ENCODE measurements around the gene RAB6B. TPM values are rescaled to one million over a fixed set of nuclear protein-coding genes. Genes with fewer than 3 reads are reported as not detected.

The RAB6B gene
- total and polyA plus RNA-seq, 2 experiments from 2014 or later: 1.2 to 3.9 TPM

GRCh38 chr3:133834621-133835417 lies 60.9 kb downstream of the RAB6B start:
- no peak overlapping the region for H3K27ac Mint-ChIP-seq

DNA sequence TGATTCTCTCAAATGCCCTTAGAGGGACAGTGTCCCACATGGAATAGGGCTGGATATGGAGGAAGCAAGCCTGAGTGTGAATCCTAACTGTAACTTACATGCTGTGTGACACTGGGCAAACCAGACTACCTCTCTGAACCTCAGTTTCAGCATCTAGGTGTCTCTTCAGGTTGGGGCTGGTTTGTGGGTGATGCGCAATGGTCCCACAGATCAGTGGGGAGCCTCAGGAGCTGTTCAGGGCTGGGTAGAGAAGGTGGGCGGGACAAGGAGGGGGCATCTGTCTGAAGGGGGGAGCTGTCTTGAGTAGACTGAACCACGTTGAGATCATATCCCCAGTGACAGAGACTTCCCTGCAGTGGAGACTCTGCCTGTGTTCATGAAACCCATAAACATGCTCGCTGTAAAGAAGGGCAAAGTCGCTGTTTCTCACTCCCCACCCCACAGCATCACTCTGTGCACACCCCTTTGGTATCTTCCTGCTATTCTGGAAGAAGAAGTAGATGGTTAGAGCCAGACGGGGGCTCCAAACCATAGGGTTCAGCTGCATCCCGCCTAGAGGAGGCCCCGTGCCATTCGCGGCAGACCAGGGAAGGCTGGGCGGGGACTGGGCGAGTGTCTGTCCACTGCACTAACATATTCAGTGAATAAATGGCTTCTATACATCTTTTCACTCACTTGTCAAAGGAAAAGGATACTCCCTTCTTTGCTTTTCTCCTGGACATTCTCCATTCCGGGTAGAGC lies 61.6 kb downstream of the RAB6B start:
- no peaks in the 10 kb centered on the region for H3K9me2 ChIP-seq (ENCODE audit: insufficient read depth)
- H3K79me2 ChIP-seq (replicated peaks; ENCODE audit: insufficient read depth): no peaks in the 10 kb centered on the region
- no peak overlapping the region for H3K4me2 ChIP-seq
- no peaks in the 10 kb centered on the region for H3K27me3 ChIP-seq (ENCODE audit: insufficient read depth)
- Mint-ChIP-seq H3K4me1 (peaks cover 3% of the 10 kb centered on the region; the same call in 1 of the 3 replicates), H3K27ac (no peak overlapping the region), H3K4me3 (no peak overlapping the region), H3K27me3 (ENCODE audit: insufficient read depth, low read depth, poor library complexity) (peaks cover 6% of the 10 kb centered on the region), H3K9me3 (no peaks in the 10 kb centered on the region), H3K36me3 (ENCODE audit: low read depth) (no peaks in the 10 kb centered on the region; the same call in 2 of the 3 replicates)
- TF ChIP-seq NANOG (IDR thresholded peaks at IDR 0.05; ENCODE audit: borderline replicate concordance): no peak
- TF ChIP-seq STAT1 (IDR thresholded peaks at IDR 0.05; ENCODE audit: unreplicated experiment): no peak
- no peak for TF ChIP-seq ZNF331 (CRISPR knock-in tag; IDR thresholded peaks at IDR 0.05; ENCODE audit: low read depth)
- TF ChIP-seq POLR2AphosphoS5 (IDR thresholded peaks at IDR 0.05; ENCODE audit: low read depth): no peak
- TF ChIP-seq JUNB (IDR thresholded peaks at IDR 0.05; ENCODE audit: unreplicated experiment): no peak
- TF ChIP-seq REST (IDR thresholded peaks at IDR 0.05; ENCODE audit: unreplicated experiment): no peak
- TF ChIP-seq, protein P1, sequence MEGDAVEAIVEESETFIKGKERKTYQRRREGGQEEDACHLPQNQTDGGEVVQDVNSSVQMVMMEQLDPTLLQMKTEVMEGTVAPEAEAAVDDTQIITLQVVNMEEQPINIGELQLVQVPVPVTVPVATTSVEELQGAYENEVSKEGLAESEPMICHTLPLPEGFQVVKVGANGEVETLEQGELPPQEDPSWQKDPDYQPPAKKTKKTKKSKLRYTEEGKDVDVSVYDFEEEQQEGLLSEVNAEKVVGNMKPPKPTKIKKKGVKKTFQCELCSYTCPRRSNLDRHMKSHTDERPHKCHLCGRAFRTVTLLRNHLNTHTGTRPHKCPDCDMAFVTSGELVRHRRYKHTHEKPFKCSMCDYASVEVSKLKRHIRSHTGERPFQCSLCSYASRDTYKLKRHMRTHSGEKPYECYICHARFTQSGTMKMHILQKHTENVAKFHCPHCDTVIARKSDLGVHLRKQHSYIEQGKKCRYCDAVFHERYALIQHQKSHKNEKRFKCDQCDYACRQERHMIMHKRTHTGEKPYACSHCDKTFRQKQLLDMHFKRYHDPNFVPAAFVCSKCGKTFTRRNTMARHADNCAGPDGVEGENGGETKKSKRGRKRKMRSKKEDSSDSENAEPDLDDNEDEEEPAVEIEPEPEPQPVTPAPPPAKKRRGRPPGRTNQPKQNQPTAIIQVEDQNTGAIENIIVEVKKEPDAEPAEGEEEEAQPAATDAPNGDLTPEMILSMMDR (conservative IDR thresholded peaks at IDR 0.05; ENCODE audit: low read depth in 2 of 2): peak in 1 of 2 experiments; percentile 32; a peak in 2 of 4 replicates
- H4K20me1 ChIP-seq (replicated peaks; ENCODE audit: insufficient read depth): no peaks in the 10 kb centered on the region
- ATAC-seq (peak; percentile 22; the same call in 1 of the 3 replicates), DNase-seq (ENCODE audit: low spot score) (no peak)
- H3F3A ChIP-seq (replicated peaks; ENCODE audit: low read depth): no peaks in the 10 kb centered on the region
- no peak overlapping the region for H2AFZ ChIP-seq
- no peak overlapping the region for H3K27ac ChIP-seq (ENCODE audit: low read depth)
- H3K36me3 ChIP-seq (ENCODE audit: insufficient read depth): no peaks in the 10 kb centered on the region
- no peak overlapping the region for H3K4me3 ChIP-seq
- no peaks in the 10 kb centered on the region for H3K4me1 ChIP-seq (ENCODE audit: insufficient read depth)

More at GRCh38 chr3:133834621-133835417, 60.9 kb downstream of the RAB6B start:
- no peaks in the 10 kb centered on the region for H3K9me3 Mint-ChIP-seq
- H3K4me3 Mint-ChIP-seq: no peak overlapping the region
- H3K4me1 ChIP-seq (ENCODE audit: insufficient read depth): no peaks in the 10 kb centered on the region
- H3F3A ChIP-seq (replicated peaks; ENCODE audit: low read depth): no peaks in the 10 kb centered on the region
- no peaks in the 10 kb centered on the region for H4K20me1 ChIP-seq (replicated peaks; ENCODE audit: insufficient read depth)
- peaks cover 8% of the 10 kb centered on the region for H3K27me3 Mint-ChIP-seq (ENCODE audit: insufficient read depth, low read depth, poor library complexity)
- no peak overlapping the region for H3K27ac ChIP-seq (ENCODE audit: low read depth)
- no peak for TF ChIP-seq EZH2 (IDR thresholded peaks at IDR 0.05; ENCODE audit: low read depth, unreplicated experiment)
- no peak for TF ChIP-seq NANOG (IDR thresholded peaks at IDR 0.05; ENCODE audit: borderline replicate concordance)
- TF ChIP-seq STAT1 (IDR thresholded peaks at IDR 0.05; ENCODE audit: unreplicated experiment): no peak
- no peak for TF ChIP-seq JUNB (IDR thresholded peaks at IDR 0.05; ENCODE audit: unreplicated experiment)
- no peaks in the 10 kb centered on the region for H3K36me3 ChIP-seq (ENCODE audit: insufficient read depth)
- H3K4me1 Mint-ChIP-seq: peaks cover 3% of the 10 kb centered on the region; the same call in 1 of the 3 replicates
- H3K79me2 ChIP-seq (replicated peaks; ENCODE audit: insufficient read depth): no peaks in the 10 kb centered on the region
- ATAC-seq: no peak
- no peaks in the 10 kb centered on the region for H3K27me3 ChIP-seq (ENCODE audit: insufficient read depth)
- no peak overlapping the region for H2AFZ ChIP-seq
- no peak overlapping the region for H3K4me2 ChIP-seq
- H3K36me3 Mint-ChIP-seq (ENCODE audit: low read depth): no peaks in the 10 kb centered on the region; the same call in 2 of the 3 replicates
- H3K9me2 ChIP-seq (ENCODE audit: insufficient read depth): no peaks in the 10 kb centered on the region
- no peak overlapping the region for H3K4me3 ChIP-seq
- no peak for DNase-seq (ENCODE audit: low spot score)
